Lung (tissue), 12 donors: Measurements from ENCODE around the gene INHBA. TPM values are rescaled to one million over a fixed set of nuclear protein-coding genes. Genes with fewer than 3 reads are reported as not detected.

Source experiments
- ATAC-seq: fragments of 200-7000 bp; cut with Tn5 transposase; one replicate; pipeline ENCODE4 v1.9.1; 2020; ENCODE audit warnings: moderate number of reproducible peaks; ENCODE audit not compliant: insufficient read depth, low FRiP score
- DNase-seq, 3 donors: peaks; one replicate each; pipeline ENCODE4 v3.0.0-alpha.2; 2013 to 2017
- H3K27ac ChIP-seq, 2 donors: one replicate each; pipeline ENCODE4 v1.5.1; 2013; ENCODE audit warnings: mild to moderate bottlenecking in 2 of 2, moderate library complexity in 2 of 2, control low read depth in 1 of 2, inconsistent platforms in 1 of 2, low read depth in 1 of 2, low read length in 1 of 2
- H3K27me3 ChIP-seq, 3 donors: one replicate each; pipeline ENCODE4 v1.5.1; 2013; ENCODE audit warnings: low read length in 2 of 3; ENCODE audit not compliant: control insufficient read depth in 3 of 3, insufficient read depth in 3 of 3
- H3K36me3 ChIP-seq, 4 donors: one replicate each; pipeline ENCODE4 v1.5.1; 2013; ENCODE audit warnings: low read length in 4 of 4, mild to moderate bottlenecking in 1 of 4, moderate library complexity in 1 of 4; ENCODE audit not compliant: control insufficient read depth in 4 of 4, insufficient read depth in 4 of 4
- H3K4me1 ChIP-seq, 5 donors: one replicate each; pipeline ENCODE4 v1.5.1; 2013; ENCODE audit warnings: low read length in 5 of 5, mild to moderate bottlenecking in 2 of 5, moderate library complexity in 1 of 5; ENCODE audit not compliant: control insufficient read depth in 5 of 5, insufficient read depth in 5 of 5
- H3K4me3 ChIP-seq: one replicate; pipeline ENCODE4 v1.5.1; 2013; ENCODE audit warnings: mild to moderate bottlenecking, control low read depth, moderate library complexity
- H3K9ac ChIP-seq, 2 donors: one replicate each; pipeline ENCODE4 v1.5.1; 2013; ENCODE audit warnings: low read length in 2 of 2, control low read depth in 1 of 2; ENCODE audit not compliant: insufficient read depth in 1 of 2
- H3K9me3 ChIP-seq, 4 donors: one replicate each; pipeline ENCODE4 v1.5.1; 2013; ENCODE audit warnings: low read length in 3 of 4, mild to moderate bottlenecking in 1 of 4, moderate library complexity in 1 of 4; ENCODE audit not compliant: control insufficient read depth in 4 of 4, insufficient read depth in 3 of 4
- WGBS, 2 donors: extraction: QIAGEN DNeasy Blood & Tissue Kit; methylation state at CpG; one replicate each; pipeline ENCODE4 v1.1.7; 2013; 5-methylcytosine and 5-hydroxymethylcytosine counted together
- polyA plus RNA-seq, 2 donors: library from polyadenylated mRNA; stranded (reverse); fragments of 200-250 nt; gene quantifications; one replicate each; pipeline ENCODE4 v1.2.1, GENCODE V29; 2013
- total RNA-seq, 2 donors: library from RNA; depleted of rRNA in 1 of 2; stranded (reverse); fragments of >200 nt in 1 of 2; gene quantifications; one replicate each; pipeline ENCODE4 v1.2.1, GENCODE V29; 2014 to 2021
- TF ChIP-seq, protein P1 (sequence below): IDR thresholded peaks from 2 replicates; pipeline ENCODE4 v1.5.1; 2012; ENCODE audit warnings: mild to moderate bottlenecking; ENCODE audit errors: control extremely low read depth, extremely low read depth
- donor health status: control.
- donor health status: control.
- donor health status: Bipolar disorder and iron deficiency.
- donor health status: healthy.
- donor health status: DM: yes; HTN: yes; CAD: no.

Gene INHBA
- total and polyA plus RNA-seq, 4 donors, result 1.6 to 23.2 (median 5.3) TPM

GRCh38 chr7:41730161-41730560 is 27.3 kb upstream of the INHBA start:
- H3K9me3 ChIP-seq, result no peaks in the 10 kb centered on the region
- TF ChIP-seq, protein P1, sequence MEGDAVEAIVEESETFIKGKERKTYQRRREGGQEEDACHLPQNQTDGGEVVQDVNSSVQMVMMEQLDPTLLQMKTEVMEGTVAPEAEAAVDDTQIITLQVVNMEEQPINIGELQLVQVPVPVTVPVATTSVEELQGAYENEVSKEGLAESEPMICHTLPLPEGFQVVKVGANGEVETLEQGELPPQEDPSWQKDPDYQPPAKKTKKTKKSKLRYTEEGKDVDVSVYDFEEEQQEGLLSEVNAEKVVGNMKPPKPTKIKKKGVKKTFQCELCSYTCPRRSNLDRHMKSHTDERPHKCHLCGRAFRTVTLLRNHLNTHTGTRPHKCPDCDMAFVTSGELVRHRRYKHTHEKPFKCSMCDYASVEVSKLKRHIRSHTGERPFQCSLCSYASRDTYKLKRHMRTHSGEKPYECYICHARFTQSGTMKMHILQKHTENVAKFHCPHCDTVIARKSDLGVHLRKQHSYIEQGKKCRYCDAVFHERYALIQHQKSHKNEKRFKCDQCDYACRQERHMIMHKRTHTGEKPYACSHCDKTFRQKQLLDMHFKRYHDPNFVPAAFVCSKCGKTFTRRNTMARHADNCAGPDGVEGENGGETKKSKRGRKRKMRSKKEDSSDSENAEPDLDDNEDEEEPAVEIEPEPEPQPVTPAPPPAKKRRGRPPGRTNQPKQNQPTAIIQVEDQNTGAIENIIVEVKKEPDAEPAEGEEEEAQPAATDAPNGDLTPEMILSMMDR, result no peak
- H3K9ac ChIP-seq, result no peak overlapping the region
- ATAC-seq (no peak), DNase-seq (no peak)
- H3K4me1 ChIP-seq, result no peaks in the 10 kb centered on the region
- 93 to 100% methylated on average over 1 of the region's 1 CpG for WGBS, 2 donors
- H3K27me3 ChIP-seq, result no peaks in the 10 kb centered on the region
- no peak overlapping the region for H3K4me3 ChIP-seq
- H3K27ac ChIP-seq, result no peak overlapping the region
- no peaks in the 10 kb centered on the region for H3K36me3 ChIP-seq

DNA sequence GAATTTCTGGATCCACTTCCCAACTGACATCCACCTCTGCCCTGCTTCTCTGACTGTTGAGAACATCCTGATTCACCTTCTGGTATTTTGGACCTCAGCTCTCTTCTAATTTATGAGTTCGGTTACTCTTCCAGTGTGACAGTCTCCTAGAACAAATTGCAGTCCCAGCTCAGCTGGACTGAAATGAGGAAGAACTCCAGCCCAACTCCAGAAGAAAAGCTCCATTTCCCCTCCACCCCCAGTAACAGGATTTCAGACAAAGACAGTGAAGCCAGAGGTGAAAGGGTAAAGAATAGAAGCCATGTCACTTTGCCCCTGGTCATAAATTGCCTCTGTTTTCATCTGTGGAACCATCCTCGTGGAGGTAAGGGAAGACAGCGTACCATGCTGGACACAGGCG is 26.2 kb upstream of the INHBA start:
- no peak overlapping the region for H3K9ac ChIP-seq
- no peaks in the 10 kb centered on the region for H3K9me3 ChIP-seq
- no peaks in the 10 kb centered on the region for H3K27me3 ChIP-seq
- TF ChIP-seq, protein P1, result no peak
- no peak overlapping the region for H3K27ac ChIP-seq
- ATAC-seq, result no peak
- no peaks in the 10 kb centered on the region for H3K4me1 ChIP-seq
- 89 to 91% methylated on average over 4 of the region's 4 CpGs for WGBS, 2 donors
- no peak for DNase-seq
- H3K36me3 ChIP-seq, result no peaks in the 10 kb centered on the region
- H3K4me3 ChIP-seq, result no peak overlapping the region

GRCh38 chr7:41725013-41725412 is 22.1 kb upstream of the INHBA start:
- 91 to 97% methylated on average over 6 of the region's 6 CpGs for WGBS, 2 donors
- H3K27ac ChIP-seq, result no peak overlapping the region
- no peak overlapping the region for H3K9ac ChIP-seq
- DNase-seq (no peak), ATAC-seq (no peak)
- H3K27me3 ChIP-seq, result no peaks in the 10 kb centered on the region
- peaks cover 0 to 2% (median 0%) of the 10 kb centered on the region in 4 donors for H3K9me3 ChIP-seq
- no peak overlapping the region for H3K4me3 ChIP-seq
- H3K4me1 ChIP-seq, result no peaks in the 10 kb centered on the region
- TF ChIP-seq, protein P1, result no peak
- no peaks in the 10 kb centered on the region for H3K36me3 ChIP-seq

GRCh38 chr7:41720886-41721285 is 18.0 kb upstream of the INHBA start:
- TF ChIP-seq, protein P1, result no peak
- no peak overlapping the region for H3K9ac ChIP-seq
- 70 to 92% methylated on average over 1 of the region's 1 CpG for WGBS, 2 donors
- no peaks in the 10 kb centered on the region for H3K36me3 ChIP-seq
- no peak overlapping the region for H3K4me3 ChIP-seq
- no peak for DNase-seq
- no peak for ATAC-seq
- peaks cover 0 to 6% (median 0%) of the 10 kb centered on the region in 3 donors for H3K27me3 ChIP-seq
- no peak overlapping the region for H3K27ac ChIP-seq
- H3K9me3 ChIP-seq, result peaks cover 0 to 2% (median 0%) of the 10 kb centered on the region in 4 donors
- no peaks in the 10 kb centered on the region for H3K4me1 ChIP-seq
